Thyroid gland (tissue), 4 donors: ENCODE data around the gene OSGEPL1. TPM values are rescaled to one million over a fixed set of nuclear protein-coding genes. Genes with fewer than 3 reads are reported as not detected.
"Not testable (repeated sequence)": the region's sequence is repeated elsewhere in the genome, so short reads cannot be mapped to it uniquely, and the experiment has no call there.

ENCODE experiments used
- DNase-seq, 2 donors: peaks; one replicate each; pipeline ENCODE4 v3.0.0-alpha.2; 2019
- H3K27ac ChIP-seq, 3 donors: fragments of 200-600 bp; sonication (generic); 1 replicate in 2 of 3; 2 replicates in 1 of 3; pipeline ENCODE4 v1.5.1; 2016 to 2019; ENCODE audit warnings: mild to moderate bottlenecking in 1 of 3, moderate library complexity in 1 of 3
- H3K27me3 ChIP-seq: fragments of 200-600 bp; sonication (generic); one replicate; pipeline ENCODE4 v1.5.1; 2019
- H3K36me3 ChIP-seq, 2 donors: fragments of 200-600 bp; sonication (generic); one replicate each; pipeline ENCODE4 v1.5.1; 2016 to 2019
- H3K4me1 ChIP-seq, 2 donors: fragments of 200-600 bp; sonication (generic); one replicate each; pipeline ENCODE4 v1.5.1; 2017 to 2019
- H3K4me3 ChIP-seq, 3 donors: fragments of 200-600 bp; sonication (generic); replicated peaks in 1 of 3; 1 replicate in 2 of 3; 2 replicates in 1 of 3; pipeline ENCODE4 v1.5.1; 2016; ENCODE audit warnings: mild to moderate bottlenecking in 1 of 3
- H3K9me3 ChIP-seq: fragments of 200-600 bp; sonication (generic); one replicate; pipeline ENCODE4 v1.5.1; 2017
- CTCF ChIP-seq, 6 experiments: fragments of 200-600 bp in 3 of 6; fragments of 450-650 bp in 3 of 6; sonication (generic) in 3 of 6; IDR thresholded peaks; one replicate each; pipeline ENCODE4 v1.5.1; 2016 to 2019; ENCODE audit warnings: antibody characterized with exemption in 6 of 6, mild to moderate bottlenecking in 2 of 6, inconsistent platforms in 1 of 6, moderate library complexity in 1 of 6
- POLR2A ChIP-seq, 2 donors: fragments of 450-650 bp; IDR thresholded peaks; one replicate each; pipeline ENCODE4 v1.6.1; 2017; ENCODE audit warnings: antibody characterized with exemption in 2 of 2, mild to moderate bottlenecking in 2 of 2, moderate library complexity in 1 of 2
- WGBS, 2 donors: methylation state at CpG; one replicate each; pipeline ENCODE4 v1.1.5; 2017; 5-methylcytosine and 5-hydroxymethylcytosine counted together
- intact Hi-C: fragments of 100-400 bp; cut with DNase I; formaldehyde crosslinking; loops from one replicate; pipeline ENCODE4 v1.15.1; 2023
- total RNA-seq, 4 donors: library from RNA; depleted of rRNA; stranded (reverse); fragments of >200 nt; gene quantifications; one replicate each; pipeline ENCODE4 v1.2.3, GENCODE V29; 2016

The OSGEPL1 gene
- total RNA-seq, 4 donors from 2014 or later, result 6.9 to 13.7 (median 9.8) TPM

DNA sequence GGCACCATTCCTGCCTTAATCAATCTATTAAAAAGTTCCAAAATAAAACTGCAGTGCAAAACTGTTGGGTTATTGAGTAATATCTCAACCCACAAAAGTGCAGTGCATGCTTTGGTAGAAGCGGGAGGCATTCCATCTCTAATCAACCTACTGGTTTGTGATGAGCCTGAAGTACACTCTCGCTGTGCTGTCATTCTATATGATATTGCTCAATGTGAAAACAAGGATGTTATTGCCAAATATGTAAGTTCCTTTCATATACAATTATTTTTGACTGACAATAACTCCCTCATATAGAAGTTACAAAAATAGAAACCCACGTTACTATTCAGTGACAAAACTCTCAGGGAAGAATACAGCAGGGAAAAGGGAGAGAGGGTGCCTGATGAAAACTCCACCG, 43.0 kb downstream of the OSGEPL1 start:
- Histone ChIP-seq H3K4me3 (no peak overlapping the region), H3K9me3 (no peaks in the 10 kb centered on the region), H3K4me1 (no peaks in the 10 kb centered on the region), H3K27ac (no peak overlapping the region), H3K27me3 (no peaks in the 10 kb centered on the region), H3K36me3 (no peaks in the 10 kb centered on the region)
- TF ChIP-seq CTCF (IDR thresholded peaks at IDR 0.05) (no peak), POLR2A (IDR thresholded peaks at IDR 0.05) (no peak)
- no peak for DNase-seq
- 93 to 95% methylated on average over 4 of the region's 4 CpGs for WGBS, 2 donors
- intact Hi-C loops, result no loop called here

DNA sequence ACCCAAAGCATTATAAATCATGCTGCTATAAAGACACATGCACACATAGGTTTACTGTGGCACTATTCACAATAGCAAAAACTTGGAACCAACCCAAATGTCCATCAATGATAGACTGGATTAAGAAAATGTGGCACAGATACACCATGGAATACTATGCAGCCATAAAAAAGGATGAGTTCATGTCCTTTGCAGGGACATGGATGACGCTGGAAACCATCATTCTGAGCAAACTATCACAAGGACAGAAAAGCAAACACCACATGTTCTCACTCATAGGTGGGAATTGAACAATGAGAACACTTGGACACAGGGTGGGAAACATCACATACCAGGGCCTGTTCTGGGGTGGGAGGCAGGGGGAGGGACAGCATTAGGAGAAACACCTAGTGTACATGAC, 45.0 kb downstream of the OSGEPL1 start:
- intact Hi-C loops, H3K4me3 ChIP-seq, H3K4me1 ChIP-seq, H3K9me3 ChIP-seq, H3K27me3 ChIP-seq, H3K36me3 ChIP-seq, DNase-seq, H3K27ac ChIP-seq: not testable (repeated sequence)
- WGBS, 2 donors, result 87 to 89% methylated on average over 1 of the region's 1 CpG

DNA sequence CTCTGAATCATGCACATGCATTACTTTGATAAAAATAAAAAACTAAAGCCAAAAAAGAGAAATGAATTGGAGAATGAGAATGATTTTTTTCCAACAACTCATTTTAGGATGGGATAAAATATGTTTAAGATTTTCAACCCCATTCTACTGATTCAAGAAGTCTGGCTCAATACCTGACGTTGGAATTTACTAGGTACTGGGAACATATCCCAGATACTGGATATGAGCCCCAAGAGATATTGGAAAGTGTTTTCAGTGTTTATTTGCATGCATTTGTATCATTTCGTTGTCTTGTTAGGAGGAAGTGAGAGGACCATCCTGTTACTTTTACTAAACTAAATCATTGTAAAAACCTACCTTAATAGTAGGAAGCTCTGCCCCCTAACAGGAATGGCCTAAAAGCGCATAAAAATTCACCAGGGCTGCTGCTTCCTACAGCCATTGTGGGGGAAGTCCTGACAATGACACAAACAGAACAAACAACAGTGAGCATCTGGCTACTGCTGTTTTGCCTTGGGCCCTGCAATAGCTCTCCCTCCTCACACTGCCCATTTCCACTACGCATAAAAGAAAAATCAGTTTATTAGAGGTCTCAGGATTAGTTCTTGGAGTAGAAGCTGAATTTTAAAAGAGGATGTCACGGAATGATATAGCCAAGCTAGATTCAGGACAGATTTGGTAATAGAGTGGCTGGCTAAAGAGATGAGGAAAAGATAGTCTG, 52.9 kb downstream of the OSGEPL1 start:
- no peaks in the 10 kb centered on the region for H3K27me3 ChIP-seq
- no peak for DNase-seq
- 89% methylated on average over 5 of the region's 5 CpGs for WGBS, 2 donors
- no peak overlapping the region for H3K4me3 ChIP-seq
- intact Hi-C loops, result no loop called here
- H3K36me3 ChIP-seq, result no peaks in the 10 kb centered on the region
- TF ChIP-seq POLR2A (IDR thresholded peaks at IDR 0.05), result no peak
- no peak for TF ChIP-seq CTCF (IDR thresholded peaks at IDR 0.05)
- no peaks in the 10 kb centered on the region for H3K4me1 ChIP-seq
- no peaks in the 10 kb centered on the region for H3K9me3 ChIP-seq
- H3K27ac ChIP-seq, result no peak overlapping the region

GRCh38 chr2:189702071-189702470, 60.5 kb downstream of the OSGEPL1 start:
- no peaks in the 10 kb centered on the region for H3K27me3 ChIP-seq

GRCh38 chr2:189700681-189701080, 61.9 kb downstream of the OSGEPL1 start:
- Histone ChIP-seq H3K27ac (no peak overlapping the region), H3K4me3 (no peak overlapping the region), H3K27me3 (no peaks in the 10 kb centered on the region), H3K36me3 (no peaks in the 10 kb centered on the region), H3K4me1 (peaks cover 0 to 5% of the 10 kb centered on the region in 2 donors), H3K9me3 (no peaks in the 10 kb centered on the region)
- WGBS, 2 donors, result 49 to 50% methylated on average over 2 of the region's 2 CpGs
- TF ChIP-seq CTCF (IDR thresholded peaks at IDR 0.05) (no peak), POLR2A (IDR thresholded peaks at IDR 0.05) (no peak)
- DNase-seq, result no peak
- intact Hi-C loops, result no loop called here

More at GRCh38 chr2:189702071-189702470, 60.5 kb downstream of the OSGEPL1 start:
- TF ChIP-seq POLR2A (IDR thresholded peaks at IDR 0.05) (no peak), CTCF (IDR thresholded peaks at IDR 0.05) (no peak)
- peaks cover 0 to 5% of the 10 kb centered on the region in 2 donors for H3K4me1 ChIP-seq
- no peak overlapping the region for H3K27ac ChIP-seq
- intact Hi-C loops, result no loop called here
- no peak overlapping the region for H3K4me3 ChIP-seq
- no peaks in the 10 kb centered on the region for H3K36me3 ChIP-seq
- no peak for DNase-seq
- H3K9me3 ChIP-seq, result no peaks in the 10 kb centered on the region
